Activated T-cell treated with anti-CD3 and anti-CD28 coated beads, Interleukin-2, amount 50 U/mL, for 72 hours (primary cell): ENCODE results near the gene AP1S3. TPM values are rescaled to one million over a fixed set of nuclear protein-coding genes. Genes with fewer than 3 reads are reported as not detected.

Experiments
- ATAC-seq, 2 donors: fragments of 150-1000 bp; cut with Tn5 transposase; replicated peaks in 1 of 2; 2 replicates each; pipeline ENCODE4 v1.10.0; 2021; ENCODE audit warnings: moderate library complexity in 2 of 2, mild to moderate bottlenecking in 1 of 2
- DNase-seq, 2 donors: peaks; one replicate each; pipeline ENCODE4 v3.0.0; 2021 to 2022; ENCODE audit warnings: mixed read lengths in 1 of 2
- H3K27ac Mint-ChIP-seq: one replicate; pipeline ENCODE4 v1.8.0; 2022; ENCODE audit warnings: mild to moderate bottlenecking, moderate library complexity, mixed read lengths
- H3K27me3 Mint-ChIP-seq: one replicate; pipeline ENCODE4 v1.8.0; 2022; ENCODE audit warnings: low read depth, mixed read lengths
- H3K36me3 Mint-ChIP-seq, 2 donors: one replicate each; pipeline ENCODE4 v1.8.0; 2022; ENCODE audit warnings: mixed read lengths in 2 of 2, mild to moderate bottlenecking in 1 of 2; ENCODE audit not compliant: insufficient read depth in 2 of 2
- H3K4me1 Mint-ChIP-seq: one replicate; pipeline ENCODE4 v1.8.0; 2022; ENCODE audit warnings: low read depth, mixed read lengths
- H3K4me3 Mint-ChIP-seq, 2 donors: one replicate each; pipeline ENCODE4 v1.8.0; 2022; ENCODE audit warnings: mild to moderate bottlenecking in 2 of 2, mixed read lengths in 2 of 2, moderate library complexity in 2 of 2
- H3K9me3 Mint-ChIP-seq, 2 donors: one replicate each; pipeline ENCODE4 v1.8.0; 2022; ENCODE audit warnings: mixed read lengths in 2 of 2
- total RNA-seq, 2 donors: library from RNA; stranded (reverse); gene quantifications; one replicate each; pipeline ENCODE4 v1.2.3, GENCODE V29; 2022

Gene AP1S3
- total RNA-seq, 2 donors from 2014 or later: 5.2 to 5.6 TPM

GRCh38 chr2:223786943-223787342 lies 50.4 kb downstream of the AP1S3 start:
- DNase-seq: no peak
- no peak for ATAC-seq
- H3K27ac Mint-ChIP-seq: peak overlapping the region; percentile 59
- H3K9me3 Mint-ChIP-seq: peaks cover 0 to 1% of the 10 kb centered on the region in 2 donors
- H3K4me1 Mint-ChIP-seq: no peaks in the 10 kb centered on the region
- no peak overlapping the region for H3K4me3 Mint-ChIP-seq
- peaks cover 1 to 2% of the 10 kb centered on the region in 2 donors for H3K36me3 Mint-ChIP-seq
- no peaks in the 10 kb centered on the region for H3K27me3 Mint-ChIP-seq

GRCh38 chr2:223786236-223786635 lies 51.1 kb downstream of the AP1S3 start:
- Mint-ChIP-seq H3K27ac (no peak overlapping the region), H3K4me1 (no peaks in the 10 kb centered on the region), H3K27me3 (no peaks in the 10 kb centered on the region), H3K4me3 (no peak overlapping the region), H3K36me3 (peaks cover 1 to 2% of the 10 kb centered on the region in 2 donors), H3K9me3 (peaks cover 0 to 1% of the 10 kb centered on the region in 2 donors)
- no peak for ATAC-seq
- DNase-seq: no peak

DNA sequence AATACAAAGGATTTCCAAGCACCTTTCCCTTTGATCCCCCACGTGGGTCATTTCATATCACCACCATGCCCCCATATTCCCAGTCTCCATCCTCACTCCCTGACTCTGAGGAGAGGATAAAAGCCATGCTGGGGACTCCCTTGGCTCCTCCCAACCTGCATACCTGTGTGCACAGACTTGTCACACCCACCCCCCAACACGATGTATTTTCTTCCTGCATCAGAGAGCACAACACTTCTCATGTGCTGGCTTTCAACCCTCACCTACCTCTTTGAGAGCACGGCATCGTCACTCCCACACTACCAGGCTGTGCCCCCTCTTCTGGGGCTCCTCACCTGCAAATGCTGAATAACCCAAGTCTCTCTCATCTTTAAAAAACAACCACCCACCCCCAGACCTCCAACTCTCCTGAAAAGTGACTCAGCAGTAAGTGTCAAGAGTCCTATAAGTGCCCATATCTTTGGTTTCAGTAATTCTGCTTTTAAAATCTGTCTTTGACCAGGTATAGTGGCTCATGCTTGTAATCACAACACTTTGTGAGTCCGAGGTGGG lies 53.1 kb downstream of the AP1S3 start:
- Mint-ChIP-seq H3K27me3 (no peaks in the 10 kb centered on the region), H3K4me1 (no peaks in the 10 kb centered on the region), H3K9me3 (no peaks in the 10 kb centered on the region), H3K36me3 (peaks cover 0 to 2% of the 10 kb centered on the region in 2 donors), H3K27ac (no peak overlapping the region), H3K4me3 (no peak overlapping the region)
- ATAC-seq: no peak
- no peak for DNase-seq

GRCh38 chr2:223782629-223783028 lies 54.8 kb downstream of the AP1S3 start:
- H3K4me3 Mint-ChIP-seq: no peak overlapping the region
- no peaks in the 10 kb centered on the region for H3K4me1 Mint-ChIP-seq
- no peaks in the 10 kb centered on the region for H3K9me3 Mint-ChIP-seq
- no peak for ATAC-seq
- H3K27ac Mint-ChIP-seq: no peak overlapping the region
- H3K36me3 Mint-ChIP-seq: peaks cover 0 to 2% of the 10 kb centered on the region in 2 donors
- H3K27me3 Mint-ChIP-seq: no peaks in the 10 kb centered on the region
- no peak for DNase-seq

- Mint-ChIP-seq H3K4me1 (no peaks in the 10 kb centered on the region), H3K27ac (no peak overlapping the region), H3K36me3 (peaks cover 0 to 2% of the 10 kb centered on the region in 2 donors), H3K27me3 (no peaks in the 10 kb centered on the region), H3K4me3 (no peak overlapping the region), H3K9me3 (no peaks in the 10 kb centered on the region)
- DNase-seq (no peak), ATAC-seq (no peak)
Observed at GRCh38 chr2:223781560-223781959, 55.8 kb downstream of the AP1S3 start.

GRCh38 chr2:223779877-223780276 lies 57.5 kb downstream of the AP1S3 start:
- no peaks in the 10 kb centered on the region for H3K4me1 Mint-ChIP-seq
- H3K36me3 Mint-ChIP-seq: peaks cover 0 to 3% of the 10 kb centered on the region in 2 donors
- H3K9me3 Mint-ChIP-seq: no peaks in the 10 kb centered on the region
- no peak overlapping the region for H3K27ac Mint-ChIP-seq
- peak; percentile 73 to 77 for ATAC-seq
- no peaks in the 10 kb centered on the region for H3K27me3 Mint-ChIP-seq
- no peak overlapping the region for H3K4me3 Mint-ChIP-seq
- DNase-seq: peak; percentile 54 to 58

GRCh38 chr2:223774193-223774592 lies 63.2 kb downstream of the AP1S3 start:
- no peaks in the 10 kb centered on the region for H3K4me1 Mint-ChIP-seq
- H3K9me3 Mint-ChIP-seq: no peaks in the 10 kb centered on the region
- no peak for DNase-seq
- ATAC-seq: no peak
- H3K4me3 Mint-ChIP-seq: no peak overlapping the region
- H3K36me3 Mint-ChIP-seq: peaks cover 1 to 2% of the 10 kb centered on the region in 2 donors
- no peak overlapping the region for H3K27ac Mint-ChIP-seq
- H3K27me3 Mint-ChIP-seq: no peaks in the 10 kb centered on the region

GRCh38 chr2:223772363-223772762 lies 65.0 kb downstream of the AP1S3 start:
- Mint-ChIP-seq H3K9me3 (peaks cover 0 to 3% of the 10 kb centered on the region in 2 donors), H3K4me3 (no peak overlapping the region), H3K4me1 (no peaks in the 10 kb centered on the region), H3K36me3 (peaks cover 1 to 2% of the 10 kb centered on the region in 2 donors), H3K27me3 (no peaks in the 10 kb centered on the region), H3K27ac (no peak overlapping the region)
- DNase-seq (no peak), ATAC-seq (no peak)

- Mint-ChIP-seq H3K27ac (no peak overlapping the region), H3K36me3 (peaks cover 1 to 5% of the 10 kb centered on the region in 2 donors), H3K9me3 (peaks cover 0 to 6% of the 10 kb centered on the region in 2 donors), H3K27me3 (no peaks in the 10 kb centered on the region), H3K4me1 (no peaks in the 10 kb centered on the region), H3K4me3 (no peak overlapping the region)
- DNase-seq (no peak), ATAC-seq (no peak)
Observed at GRCh38 chr2:223771475-223771874, 65.9 kb downstream of the AP1S3 start.

- ATAC-seq: no peak
Observed at GRCh38 chr2:223768179-223768578, 69.2 kb downstream of the AP1S3 start.

GRCh38 chr2:223767341-223767740 lies 70.0 kb downstream of the AP1S3 start:
- DNase-seq (no peak), ATAC-seq (no peak)
- Mint-ChIP-seq H3K36me3 (peaks cover 0 to 4% of the 10 kb centered on the region in 2 donors), H3K9me3 (peaks cover 0 to 6% of the 10 kb centered on the region in 2 donors), H3K4me1 (no peaks in the 10 kb centered on the region), H3K27ac (no peak overlapping the region), H3K4me3 (no peak overlapping the region), H3K27me3 (no peaks in the 10 kb centered on the region)

More at GRCh38 chr2:223768179-223768578, 69.2 kb downstream of the AP1S3 start:
- no peak overlapping the region for H3K4me3 Mint-ChIP-seq
- no peaks in the 10 kb centered on the region for H3K4me1 Mint-ChIP-seq
- no peak overlapping the region for H3K27ac Mint-ChIP-seq
- no peak for DNase-seq
- H3K36me3 Mint-ChIP-seq: peaks cover 0 to 4% of the 10 kb centered on the region in 2 donors
- H3K27me3 Mint-ChIP-seq: no peaks in the 10 kb centered on the region
- peaks cover 0 to 6% of the 10 kb centered on the region in 2 donors for H3K9me3 Mint-ChIP-seq

DNA sequence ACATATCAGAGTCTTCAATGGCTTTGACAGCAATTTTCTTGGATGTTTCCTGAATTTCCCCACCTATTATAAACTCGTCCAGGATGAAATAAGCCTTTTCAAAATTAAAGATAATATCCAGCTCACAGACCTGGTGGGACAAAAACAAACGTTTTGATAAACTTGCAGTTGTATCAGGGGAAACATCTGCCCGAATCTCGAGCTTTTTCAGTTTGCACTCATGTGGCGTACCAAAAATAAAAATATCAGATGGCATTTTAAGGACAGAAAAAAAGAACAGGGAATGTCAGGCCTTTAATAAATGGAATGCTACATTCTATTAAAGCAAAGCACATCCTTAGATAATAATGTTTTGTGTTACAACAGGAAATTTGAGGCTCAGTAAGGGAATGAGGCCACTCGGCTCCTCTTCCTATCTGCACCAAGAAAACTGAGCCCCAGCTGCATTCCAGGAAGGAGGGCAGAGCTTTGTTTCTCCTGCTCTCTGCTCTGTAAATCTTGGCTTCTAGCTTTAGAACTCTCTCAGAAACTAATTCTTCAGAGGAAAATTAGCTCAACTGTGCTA lies 72.1 kb downstream of the AP1S3 start:
- peaks cover 0 to 4% of the 10 kb centered on the region in 2 donors for H3K36me3 Mint-ChIP-seq
- ATAC-seq: no peak
- no peak for DNase-seq
- H3K4me1 Mint-ChIP-seq: peaks cover 18% of the 10 kb centered on the region
- H3K9me3 Mint-ChIP-seq: peaks cover 0 to 6% of the 10 kb centered on the region in 2 donors
- no peaks in the 10 kb centered on the region for H3K27me3 Mint-ChIP-seq
- no peak overlapping the region for H3K27ac Mint-ChIP-seq
- no peak overlapping the region for H3K4me3 Mint-ChIP-seq

- Mint-ChIP-seq H3K36me3 (peaks cover 0 to 4% of the 10 kb centered on the region in 2 donors), H3K27me3 (no peaks in the 10 kb centered on the region), H3K27ac (no peak overlapping the region), H3K4me1 (peaks cover 23% of the 10 kb centered on the region), H3K4me3 (no peak overlapping the region), H3K9me3 (peaks cover 0 to 6% of the 10 kb centered on the region in 2 donors)
- no peak for ATAC-seq
- DNase-seq: no peak
Observed at GRCh38 chr2:223764796-223765195, 72.6 kb downstream of the AP1S3 start.

- no peak for DNase-seq
- Mint-ChIP-seq H3K4me1 (peaks cover 27% of the 10 kb centered on the region), H3K27me3 (no peaks in the 10 kb centered on the region), H3K4me3 (no peak overlapping the region), H3K27ac (no peak overlapping the region), H3K36me3 (peaks cover 0 to 4% of the 10 kb centered on the region in 2 donors), H3K9me3 (peaks cover 0 to 6% of the 10 kb centered on the region in 2 donors)
- no peak for ATAC-seq
Observed at GRCh38 chr2:223762853-223763252, 74.5 kb downstream of the AP1S3 start.
